K562 (cell line): ENCODE data around the gene TTLL11. TPM values are rescaled to one million over a fixed set of nuclear protein-coding genes. Genes with fewer than 3 reads are reported as not detected.

Experiments
- FOXP4 ChIP-seq: sonication (generic); formaldehyde crosslinking; IDR thresholded peaks from 2 replicates; pipeline ENCODE4 v1.8.0; 2022; ENCODE audit warnings: mild to moderate bottlenecking, missing genetic modification reagents, borderline replicate concordance
- NR0B1 ChIP-seq: fragments of 450-650 bp; IDR thresholded peaks from one replicate; pipeline ENCODE4 v1.6.1; 2018; ENCODE audit warnings: mild to moderate bottlenecking, moderate library complexity; ENCODE audit not compliant: partially characterized antibody
- ZNF318 ChIP-seq, 2 experiments: fragments of 450-650 bp; IDR thresholded peaks; 2 replicates each; pipeline ENCODE4 v1.6.1; 2016; ENCODE audit warnings: mild to moderate bottlenecking in 2 of 2, borderline replicate concordance in 1 of 2, low read depth in 1 of 2, moderate library complexity in 1 of 2
- polyA plus RNA-seq, 8 experiments: library from polyadenylated mRNA; depleted of rRNA in 4 of 8; stranded (reverse) in 5 of 8; unstranded in 3 of 8; fragments of >200 nt; fragmentation: Nextera tagmentation in 2 of 8; fragmentation: Illumina TruSeq in 1 of 8; extraction: Ambion mirVana in 2 of 8; extraction: Trizol in 1 of 8; gene quantifications; 2 replicates each; pipeline versions ENCODE4 v1.2.1 to v1.2.3, GENCODE V29; 2011 to 2014; ENCODE audit warnings: inconsistent platforms in 1 of 8, missing spikeins in 1 of 8
- total RNA-seq, 7 experiments: library from RNA; depleted of rRNA in 6 of 7; stranded (reverse); fragments of >200 nt in 6 of 7; fragmentation: Illumina TruSeq in 2 of 7; extraction: Trizol in 2 of 7; gene quantifications; 2 replicates each; pipeline versions ENCODE4 v1.2.1 to v1.2.3, GENCODE V29; 2011 to 2021; ENCODE audit warnings: low replicate concordance in 1 of 7

TTLL11 gene
- total and polyA plus RNA-seq, 9 of the 15 experiments (the other 6 are each of a cell fraction or from before 2014, with no cell fraction given) = 0.83 to 4.4 (median 2.7) TPM

GRCh38 chr9:122099271-122099869 lies 6.3 kb upstream of the TTLL11 start (continued):
- TF ChIP-seq FOXP4 (CRISPR knock-in tag) (no peak), NR0B1 (no peak), ZNF318 (IDR thresholded peaks at IDR 0.05; ENCODE audit: borderline replicate concordance in 1 of 2, low read depth in 1 of 2) (no peak)
